GM12865 (cell line): ENCODE measurements around the gene RAB1A.

ENCODE experiments used
- DNase-seq: peaks from one replicate; pipeline ENCODE4 v3.0.0; 2010; ENCODE audit warnings: low read depth
- H3K4me3 ChIP-seq: 2 replicates; pipeline ENCODE4 v1.5.1; 2011; ENCODE audit warnings: mild to moderate bottlenecking, low read depth, low read length, control low read depth
- TF ChIP-seq, protein P1 (sequence below): IDR thresholded peaks from 2 replicates; pipeline ENCODE4 v1.5.1; 2011; ENCODE audit warnings: low read length, control low read depth, low read depth, inconsistent platforms; ENCODE audit not compliant: insufficient read depth; ENCODE audit errors: missing control alignments

The RAB1A gene

GRCh38 chr2:65075176-65075575, 54.7 kb downstream of the RAB1A start:
- no peak for DNase-seq
- no peak overlapping the region for H3K4me3 ChIP-seq
- TF ChIP-seq, protein P1, sequence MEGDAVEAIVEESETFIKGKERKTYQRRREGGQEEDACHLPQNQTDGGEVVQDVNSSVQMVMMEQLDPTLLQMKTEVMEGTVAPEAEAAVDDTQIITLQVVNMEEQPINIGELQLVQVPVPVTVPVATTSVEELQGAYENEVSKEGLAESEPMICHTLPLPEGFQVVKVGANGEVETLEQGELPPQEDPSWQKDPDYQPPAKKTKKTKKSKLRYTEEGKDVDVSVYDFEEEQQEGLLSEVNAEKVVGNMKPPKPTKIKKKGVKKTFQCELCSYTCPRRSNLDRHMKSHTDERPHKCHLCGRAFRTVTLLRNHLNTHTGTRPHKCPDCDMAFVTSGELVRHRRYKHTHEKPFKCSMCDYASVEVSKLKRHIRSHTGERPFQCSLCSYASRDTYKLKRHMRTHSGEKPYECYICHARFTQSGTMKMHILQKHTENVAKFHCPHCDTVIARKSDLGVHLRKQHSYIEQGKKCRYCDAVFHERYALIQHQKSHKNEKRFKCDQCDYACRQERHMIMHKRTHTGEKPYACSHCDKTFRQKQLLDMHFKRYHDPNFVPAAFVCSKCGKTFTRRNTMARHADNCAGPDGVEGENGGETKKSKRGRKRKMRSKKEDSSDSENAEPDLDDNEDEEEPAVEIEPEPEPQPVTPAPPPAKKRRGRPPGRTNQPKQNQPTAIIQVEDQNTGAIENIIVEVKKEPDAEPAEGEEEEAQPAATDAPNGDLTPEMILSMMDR, result no peak

DNA sequence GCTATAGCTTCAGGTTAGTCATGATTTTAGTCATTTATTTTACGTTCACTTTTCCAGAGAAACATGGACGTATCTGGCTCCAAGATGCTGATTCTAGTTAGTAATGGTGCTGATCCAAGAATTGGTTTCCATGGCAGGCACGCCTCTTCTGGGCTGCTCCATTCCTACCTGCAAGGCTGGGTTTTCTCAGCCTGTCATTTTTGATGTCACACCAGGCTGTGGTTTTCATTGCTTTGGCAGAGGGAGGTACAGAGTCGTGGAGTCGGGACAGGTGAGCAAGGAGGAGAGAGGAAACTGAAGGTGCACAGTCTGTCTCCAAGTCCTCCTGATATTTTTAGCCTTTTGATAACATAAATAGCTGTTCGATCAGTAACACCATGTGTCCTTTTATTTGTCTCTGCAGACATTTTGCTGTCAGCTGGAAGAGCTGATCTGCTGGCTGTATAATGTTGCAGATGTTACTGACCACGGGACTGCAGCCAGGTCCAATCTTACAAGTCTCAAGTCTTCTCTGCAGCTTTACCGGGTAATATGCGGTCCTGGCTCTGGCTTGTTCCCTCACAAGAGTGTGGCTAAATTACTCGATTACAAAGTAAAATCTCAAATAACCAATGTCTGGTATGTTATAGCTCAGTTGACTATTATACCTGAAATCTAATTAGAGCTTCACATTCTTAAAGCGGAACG, 55.9 kb downstream of the RAB1A start:
- no peak overlapping the region for H3K4me3 ChIP-seq
- TF ChIP-seq, protein P1, result no peak
- no peak for DNase-seq

DNA sequence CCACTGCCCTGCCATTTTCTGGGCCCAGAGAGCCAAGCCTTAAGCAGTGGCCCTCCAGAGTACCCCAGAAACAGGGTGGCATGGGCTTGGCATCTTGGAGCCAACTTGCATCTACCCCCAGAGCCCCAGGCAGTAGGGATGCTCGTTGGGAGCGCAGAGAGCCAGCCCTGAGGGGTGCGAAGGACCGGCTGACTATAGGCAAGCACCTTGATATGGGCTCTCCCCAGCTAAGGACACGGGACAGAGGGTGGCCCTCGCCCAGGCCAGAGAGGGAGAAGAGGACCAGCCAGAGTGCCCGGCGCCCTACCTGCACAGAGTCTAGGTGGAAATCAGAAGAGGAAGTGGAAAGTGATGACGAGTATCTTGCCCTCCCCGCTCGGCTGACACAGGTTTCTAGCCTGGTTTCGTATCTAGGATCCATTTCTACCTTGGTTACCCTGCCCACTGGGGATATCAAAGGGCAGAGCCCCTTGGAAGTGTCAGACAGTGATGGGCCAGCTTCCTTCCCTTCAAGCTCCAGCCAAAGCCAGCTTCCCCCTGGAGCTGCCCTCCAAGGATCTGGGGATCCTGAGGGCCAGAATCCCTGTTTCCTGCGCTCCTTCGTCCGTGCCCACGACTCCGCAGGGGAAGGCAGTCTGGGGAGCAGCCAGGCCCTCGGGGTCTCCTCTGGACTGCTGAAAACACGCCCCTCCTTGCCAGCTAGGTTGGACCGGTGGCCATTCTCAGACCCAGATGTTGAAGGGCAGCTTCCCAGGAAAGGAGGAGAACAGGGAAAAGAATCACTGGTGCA, 57.5 kb downstream of the RAB1A start:
- DNase-seq, result peak; percentile 48
- H3K4me3 ChIP-seq, result no peak overlapping the region
- TF ChIP-seq, protein P1, result no peak

DNA sequence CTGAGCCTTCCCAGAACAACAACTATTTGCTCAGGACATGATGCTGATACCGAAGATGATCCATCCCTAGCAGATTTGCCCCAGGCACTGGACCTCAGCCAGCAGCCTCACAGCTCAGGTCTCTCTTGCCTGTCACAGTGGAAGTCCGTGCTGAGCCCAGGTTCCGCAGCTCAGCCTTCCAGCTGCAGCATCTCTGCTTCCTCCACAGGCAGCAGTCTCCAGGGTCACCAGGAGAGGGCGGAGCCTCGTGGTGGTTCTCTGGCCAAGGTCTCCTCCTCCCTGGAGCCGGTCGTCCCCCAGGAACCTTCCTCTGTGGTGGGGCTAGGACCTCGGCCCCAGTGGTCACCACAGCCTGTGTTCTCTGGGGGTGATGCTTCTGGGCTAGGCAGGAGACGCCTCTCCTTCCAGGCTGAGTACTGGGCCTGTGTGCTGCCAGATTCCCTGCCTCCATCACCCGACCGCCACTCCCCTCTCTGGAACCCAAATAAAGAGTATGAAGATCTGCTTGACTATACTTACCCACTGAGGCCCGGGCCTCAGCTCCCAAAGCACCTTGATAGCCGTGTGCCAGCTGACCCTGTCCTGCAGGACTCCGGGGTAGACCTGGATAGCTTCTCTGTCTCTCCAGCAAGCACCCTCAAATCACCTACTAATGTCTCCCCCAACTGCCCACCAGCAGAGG, 58.3 kb downstream of the RAB1A start:
- DNase-seq, result no peak
- no peak overlapping the region for H3K4me3 ChIP-seq
- TF ChIP-seq, protein P1, result peak; percentile 23

- TF ChIP-seq, protein P1, result no peak
- H3K4me3 ChIP-seq, result no peak overlapping the region
- DNase-seq, result no peak
These were observed 59.0 kb downstream of the RAB1A start for GRCh38 chr2:65070856-65071255.

DNA sequence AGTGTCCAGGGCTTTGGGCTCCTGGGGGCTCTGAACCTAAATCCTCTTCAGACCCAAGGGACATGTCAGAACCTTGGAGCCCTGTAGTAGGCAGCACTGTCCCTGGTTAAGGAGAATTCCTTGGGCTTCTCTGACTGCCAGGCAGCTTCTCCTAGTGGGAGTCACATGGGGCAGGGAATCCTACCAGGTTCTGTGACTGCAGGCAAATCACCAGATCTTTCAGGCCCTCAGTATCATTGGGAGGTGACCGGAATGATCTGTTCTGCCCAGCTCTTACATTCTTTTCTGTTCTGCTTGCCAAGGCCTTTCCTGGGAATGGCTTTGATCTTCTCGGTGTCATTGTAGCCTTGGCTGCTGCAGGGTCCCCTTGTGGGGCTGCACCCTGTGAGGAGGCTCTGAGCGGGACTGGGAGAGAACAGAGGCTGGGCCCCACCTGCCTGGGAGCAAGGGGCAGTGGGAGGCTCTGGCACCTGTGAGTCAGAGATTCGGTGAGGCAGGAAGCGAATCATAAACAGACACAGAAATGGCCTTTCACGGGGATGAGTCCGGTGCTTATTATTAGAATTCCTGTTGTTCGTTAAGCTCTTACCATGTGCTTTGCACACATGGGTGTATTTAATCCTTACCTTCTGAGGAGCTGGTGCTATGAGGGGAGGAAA, 59.6 kb downstream of the RAB1A start:
- TF ChIP-seq, protein P1, result no peak
- no peak for DNase-seq
- no peak overlapping the region for H3K4me3 ChIP-seq
